HepG2 (cell line): ENCODE data around the gene IFITM5. TPM values are rescaled to one million over a fixed set of nuclear protein-coding genes. Genes with fewer than 3 reads are reported as not detected.

Experiments
- ATAC-seq: fragments of 200-7000 bp; cut with Tn5 transposase; 3 replicates; pipeline ENCODE4 v1.9.1; 2020; ENCODE audit warnings: mild to moderate bottlenecking, moderate library complexity
- BruUV-seq: library from RNA; stranded (reverse); fragments of 400-500 nt; replicated peaks from 2 replicates; lab custom pipeline; 2021; lab: Mats Ljungman, UMichigan
- CTCF ChIA-PET: fragments of 300-600 bp; formaldehyde crosslinking; extraction: SDS; loops from one replicate; lab custom pipeline; 2021; ENCODE audit warnings: low total read pairs, inconsistent platforms, low intra/inter-chr PET ratio; lab: Yijun Ruan, JAX
- POLR2A ChIA-PET: fragments of 350-600 bp; sonication (Branson Sonifier 250); formaldehyde crosslinking; loops from one replicate; lab custom pipeline; 2020; ENCODE audit warnings: antibody characterized with exemption, inconsistent platforms; lab: Yijun Ruan, JAX
- DNase-seq: peaks from one replicate; pipeline ENCODE4 v3.0.0-alpha.2; 2015; ENCODE audit warnings: low spot score
- FAIRE-seq: peaks from 3 replicates; lab custom pipeline; 2011; peaks lifted over from hg19 to GRCh38; lab: Jason Lieb, UNC
- H2AFZ ChIP-seq: one replicate; pipeline ENCODE4 v1.6.1; 2011; ENCODE audit warnings: low read length, inconsistent platforms
- H3K27ac ChIP-seq: fragments of 300-600 bp; 3 replicates; pipeline ENCODE4 v1.8.0; 2011; ENCODE audit warnings: mixed run types, mild to moderate bottlenecking, mixed read lengths, low read length, inconsistent platforms; ENCODE audit not compliant: insufficient read depth; ENCODE audit errors: extremely low read length
- H3K27me3 ChIP-seq, 2 experiments: fragments of 200-600 bp in 1 of 2; 2 replicates in 1 of 2; 3 replicates in 1 of 2; pipeline versions ENCODE4 v1.6.0 to v1.8.0; 2011; ENCODE audit warnings: low read length in 2 of 2, mild to moderate bottlenecking in 2 of 2, moderate library complexity in 2 of 2, inconsistent platforms in 1 of 2; ENCODE audit not compliant: insufficient read depth in 2 of 2, control insufficient read depth in 1 of 2
- H3K36me3 ChIP-seq, 2 experiments: fragments of 200-600 bp in 1 of 2; replicated peaks in 1 of 2; 2 replicates in 1 of 2; 3 replicates in 1 of 2; pipeline versions ENCODE4 v1.5.1 to v1.8.0; 2011; ENCODE audit warnings: low read length in 2 of 2, inconsistent platforms in 1 of 2; ENCODE audit not compliant: insufficient read depth in 2 of 2, control insufficient read depth in 1 of 2
- H3K4me1 ChIP-seq: 2 replicates; pipeline ENCODE4 v1.5.1; 2012; ENCODE audit warnings: low read length, inconsistent platforms; ENCODE audit not compliant: insufficient read depth
- H3K4me2 ChIP-seq: 2 replicates; pipeline ENCODE4 v1.6.0; 2011; ENCODE audit warnings: low read depth, low read length, inconsistent platforms
- H3K4me3 ChIP-seq, 3 experiments: fragments of 200-600 bp in 1 of 3; sonication (generic), shearing (Covaris generic) in 1 of 3; replicated peaks in 1 of 3; 2 replicates each; pipeline ENCODE4 v1.5.1; 2011 to 2016; ENCODE audit warnings: low read length in 3 of 3, inconsistent platforms in 2 of 3, low read depth in 2 of 3, mild to moderate bottlenecking in 2 of 3, control low read depth in 1 of 3, mixed read lengths in 1 of 3; ENCODE audit not compliant: insufficient read depth in 1 of 3
- H3K79me2 ChIP-seq: one replicate; pipeline ENCODE4 v1.6.1; 2011; ENCODE audit warnings: low read length, inconsistent platforms; ENCODE audit not compliant: insufficient read depth
- H3K9ac ChIP-seq: 2 replicates; pipeline ENCODE4 v1.6.0; 2011; ENCODE audit warnings: mild to moderate bottlenecking, low read depth, low read length, inconsistent platforms; ENCODE audit not compliant: insufficient read depth
- H3K9me3 ChIP-seq: 2 replicates; pipeline ENCODE4 v1.5.1; 2012; ENCODE audit warnings: mild to moderate bottlenecking, low read length
- H4K20me1 ChIP-seq: 2 replicates; pipeline ENCODE4 v1.6.0; 2011; ENCODE audit warnings: inconsistent platforms, mild to moderate bottlenecking, low read length, moderate library complexity; ENCODE audit not compliant: insufficient read depth
- ELF3 ChIP-seq: IDR thresholded peaks from 2 replicates; pipeline ENCODE4 v1.6.1; 2016; ENCODE audit warnings: missing genetic modification reagents, missing compliant biosample characterization
- GFI1 ChIP-seq: sonication (generic); formaldehyde crosslinking; IDR thresholded peaks from 2 replicates; pipeline ENCODE4 v1.5.0; 2020; ENCODE audit warnings: missing genetic modification reagents, mild to moderate bottlenecking, borderline replicate concordance
- KDM3A ChIP-seq: IDR thresholded peaks from 2 replicates; pipeline ENCODE4 v1.6.1; 2018; ENCODE audit warnings: low read depth, missing compliant biosample characterization
- TAF1 ChIP-seq: sonication (generic); formaldehyde crosslinking; IDR thresholded peaks from 2 replicates; pipeline ENCODE4 v1.4.0; 2020; ENCODE audit warnings: missing genetic modification reagents
- ZFX ChIP-seq: sonication (generic); formaldehyde crosslinking; IDR thresholded peaks from 2 replicates; pipeline ENCODE4 v1.4.0; 2020; ENCODE audit warnings: mild to moderate bottlenecking, low read depth, missing genetic modification reagents, moderate library complexity
- ZNF501 ChIP-seq: sonication (generic); formaldehyde crosslinking; IDR thresholded peaks from 2 replicates; pipeline ENCODE4 v1.5.1; 2020; ENCODE audit warnings: mild to moderate bottlenecking, moderate library complexity, missing genetic modification reagents
- WGBS: methylation state at CpG from one replicate; pipeline ENCODE4 v1.1.6; 2017; ENCODE audit warnings: low lambda C conversion rate; 5-methylcytosine and 5-hydroxymethylcytosine counted together
- in situ Hi-C: cut with HindIII; loops from 2 replicates; pipeline ENCODE4 v1.10.0; 2017; ENCODE audit warnings: low pct_unique_long_range_greater_than_20kb; ENCODE audit not compliant: extremely low pct_ligation_motif_present
- intact Hi-C: fragments of 100-400 bp; cut with micrococcal nuclease; formaldehyde crosslinking; loops from one replicate; pipeline ENCODE4 v1.10.0; 2022; ENCODE audit not compliant: unreplicated experiment
- polyA plus RNA-seq, 8 experiments: library from polyadenylated mRNA; depleted of rRNA in 3 of 8; stranded (reverse) in 7 of 8; unstranded in 1 of 8; fragments of >200 nt; fragmentation: Illumina TruSeq in 4 of 8; extraction: Trizol in 4 of 8; gene quantifications; 2 replicates each; pipeline versions ENCODE4 v1.2.1 to v1.2.3, GENCODE V29; 2011 to 2016; ENCODE audit warnings: low read depth in 4 of 8, missing spikeins in 1 of 8, mixed read lengths in 1 of 8; ENCODE audit not compliant: insufficient read depth in 1 of 8
- total RNA-seq, 5 experiments: library from RNA; depleted of rRNA; stranded (reverse); fragments of >200 nt; fragmentation: Illumina TruSeq; extraction: Trizol; gene quantifications; 2 replicates each; pipeline ENCODE4 v1.2.3, GENCODE V29; 2016; ENCODE audit warnings: low read depth in 1 of 5

Gene IFITM5
- total and polyA plus RNA-seq, 2 of the 13 experiments (the other 11 are each of a cell fraction or from before 2014, with no cell fraction given) = not detected

DNA sequence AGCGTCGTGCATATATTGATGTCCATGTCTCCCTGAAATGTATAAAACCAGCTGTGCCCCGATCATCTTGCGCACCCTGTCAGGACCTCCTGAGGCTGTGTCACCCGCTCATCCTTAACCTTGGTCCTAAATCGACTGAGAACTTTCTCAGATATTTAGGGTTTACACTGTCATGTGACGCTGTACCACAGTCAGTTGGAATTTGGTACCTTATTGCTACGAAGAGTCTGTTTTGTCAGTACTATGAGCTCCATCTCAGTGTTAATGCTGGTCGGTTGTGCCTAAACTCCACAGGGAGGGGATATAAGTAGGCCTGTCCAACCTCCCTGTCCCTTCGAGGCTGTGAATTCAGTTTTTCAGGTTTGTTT lies 6.5 kb upstream of the IFITM5 start:
- in situ Hi-C loops = no loop called here
- POLR2A ChIA-PET = interaction anchor here (0.9 to 2.9 kb wide), 11 partner anchors 9 to 144 kb away, joined by 3 to 21 read pairs (median 3); partner anchors contain the start of genes PTDSS2 and RIC8A
- TF ChIP-seq ELF3 (0 out of 2 replicates have a peak, but pooled peaks have one; percentile 7), GFI1 (CRISPR knock-in tag) (peak; percentile 24; the same call in 1 of the 2 replicates), ZNF501 (CRISPR knock-in tag) (no peak), ZFX (CRISPR knock-in tag) (peak; percentile 4; the same call in 1 of the 2 replicates), KDM3A (CRISPR knock-in tag) (no peak), TAF1 (CRISPR knock-in tag) (0 out of 2 replicates have a peak, but pooled peaks have one; percentile 6)
- H3K27ac ChIP-seq = no peak overlapping the region
- H3K36me3 ChIP-seq = no peaks in the 10 kb centered on the region
- H3K4me1 ChIP-seq = peaks cover 55% of the 10 kb centered on the region
- peak overlapping the region in 1 of 3 experiments; percentile 27; a peak in 1 of 6 replicates for H3K4me3 ChIP-seq
- H3K9me3 ChIP-seq = no peaks in the 10 kb centered on the region
- CTCF ChIA-PET = no interaction called here
- H2AFZ ChIP-seq = peak overlapping the region; percentile 71
- no peak for ATAC-seq
- DNase-seq = no peak
- 39% methylated on average over 10 of the region's 10 CpGs for WGBS
- no TSS peak for BruUV-seq
- FAIRE-seq = no peak
- peak overlapping the region; percentile 56 for H3K4me2 ChIP-seq
- H3K9ac ChIP-seq = peak overlapping the region; percentile 10; the same call in 1 of the 2 replicates
- intact Hi-C loops = loop anchor here (5.0 kb wide), 1 partner anchor 51 kb away; no protein-coding TSS in a partner anchor
- no peaks in the 10 kb centered on the region for H4K20me1 ChIP-seq
- H3K27me3 ChIP-seq = no peaks in the 10 kb centered on the region
- peaks cover 7% of the 10 kb centered on the region for H3K79me2 ChIP-seq
